ENCODE results near the gene CEMIP. TPM values are rescaled to one million over a fixed set of nuclear protein-coding genes. Genes with fewer than 3 reads are reported as not detected.
A peak's percentile ranks its signal among the peaks of the same experiment; 100 is the strongest.

CEMIP gene
- total RNA-seq, 6 donors from 2014 or later, result 0.59 to 38.8 (median 5.7) TPM

GRCh38 chr15:80967451-80967850 is 188.3 kb downstream of the CEMIP start:
- peaks cover 0 to 8% (median 0%) of the 10 kb centered on the region in 4 donors for H3K4me1 ChIP-seq
- WGBS, 2 donors, result 80 to 85% methylated on average over 3 of the region's 3 CpGs
- no peak for DNase-seq
- peaks cover 0 to 24% (median 7%) of the 10 kb centered on the region in 4 donors for H3K36me3 ChIP-seq
- H3K9me3 ChIP-seq, result no peaks in the 10 kb centered on the region
- H3K4me3 ChIP-seq, result no peak overlapping the region
- no peak for ATAC-seq (ENCODE audit: low FRiP score in 2 of 2)
- TF ChIP-seq EP300 (IDR thresholded peaks at IDR 0.05) (no peak), POLR2AphosphoS5 (IDR thresholded peaks at IDR 0.05) (no peak), POLR2A (IDR thresholded peaks at IDR 0.05) (no peak)
- TF ChIP-seq, protein P1, sequence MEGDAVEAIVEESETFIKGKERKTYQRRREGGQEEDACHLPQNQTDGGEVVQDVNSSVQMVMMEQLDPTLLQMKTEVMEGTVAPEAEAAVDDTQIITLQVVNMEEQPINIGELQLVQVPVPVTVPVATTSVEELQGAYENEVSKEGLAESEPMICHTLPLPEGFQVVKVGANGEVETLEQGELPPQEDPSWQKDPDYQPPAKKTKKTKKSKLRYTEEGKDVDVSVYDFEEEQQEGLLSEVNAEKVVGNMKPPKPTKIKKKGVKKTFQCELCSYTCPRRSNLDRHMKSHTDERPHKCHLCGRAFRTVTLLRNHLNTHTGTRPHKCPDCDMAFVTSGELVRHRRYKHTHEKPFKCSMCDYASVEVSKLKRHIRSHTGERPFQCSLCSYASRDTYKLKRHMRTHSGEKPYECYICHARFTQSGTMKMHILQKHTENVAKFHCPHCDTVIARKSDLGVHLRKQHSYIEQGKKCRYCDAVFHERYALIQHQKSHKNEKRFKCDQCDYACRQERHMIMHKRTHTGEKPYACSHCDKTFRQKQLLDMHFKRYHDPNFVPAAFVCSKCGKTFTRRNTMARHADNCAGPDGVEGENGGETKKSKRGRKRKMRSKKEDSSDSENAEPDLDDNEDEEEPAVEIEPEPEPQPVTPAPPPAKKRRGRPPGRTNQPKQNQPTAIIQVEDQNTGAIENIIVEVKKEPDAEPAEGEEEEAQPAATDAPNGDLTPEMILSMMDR (IDR thresholded peaks at IDR 0.05), result no peak
- H3K27ac ChIP-seq, result no peak overlapping the region
- no peaks in the 10 kb centered on the region for H3K27me3 ChIP-seq

- no peaks in the 10 kb centered on the region for H3K9me3 ChIP-seq
- ATAC-seq (ENCODE audit: low FRiP score in 2 of 2), result no peak
- H3K27me3 ChIP-seq, result no peaks in the 10 kb centered on the region
- WGBS, 2 donors, result 96 to 100% methylated on average over 3 to 4 of the region's 4 CpGs
- H3K4me1 ChIP-seq, result peaks cover 0 to 8% (median 0%) of the 10 kb centered on the region in 4 donors
- DNase-seq, result no peak
- H3K27ac ChIP-seq, result no peak overlapping the region
- H3K36me3 ChIP-seq, result peaks cover 0 to 24% (median 8%) of the 10 kb centered on the region in 4 donors
- TF ChIP-seq POLR2A (IDR thresholded peaks at IDR 0.05), result no peak
- H3K4me3 ChIP-seq, result no peak overlapping the region
Observed at GRCh38 chr15:80967991-80968510, 188.9 kb downstream of the CEMIP start.

GRCh38 chr15:80969316-80969715 is 190.1 kb downstream of the CEMIP start:
- Histone ChIP-seq H3K9me3 (no peaks in the 10 kb centered on the region), H3K4me3 (no peak overlapping the region), H3K27me3 (no peaks in the 10 kb centered on the region), H3K36me3 (peaks cover 0 to 24% (median 8%) of the 10 kb centered on the region in 4 donors), H3K27ac (no peak overlapping the region), H3K4me1 (peaks cover 0 to 8% (median 5%) of the 10 kb centered on the region in 4 donors)
- WGBS, 2 donors, result 86 to 93% methylated on average over 7 of the region's 7 CpGs
- TF ChIP-seq, protein P1 (IDR thresholded peaks at IDR 0.05), result no peak
- TF ChIP-seq POLR2A (IDR thresholded peaks at IDR 0.05) (no peak), EP300 (IDR thresholded peaks at IDR 0.05) (no peak), POLR2AphosphoS5 (IDR thresholded peaks at IDR 0.05) (no peak)
- ATAC-seq (ENCODE audit: low FRiP score in 2 of 2) (no peak), DNase-seq (no peak)

DNA sequence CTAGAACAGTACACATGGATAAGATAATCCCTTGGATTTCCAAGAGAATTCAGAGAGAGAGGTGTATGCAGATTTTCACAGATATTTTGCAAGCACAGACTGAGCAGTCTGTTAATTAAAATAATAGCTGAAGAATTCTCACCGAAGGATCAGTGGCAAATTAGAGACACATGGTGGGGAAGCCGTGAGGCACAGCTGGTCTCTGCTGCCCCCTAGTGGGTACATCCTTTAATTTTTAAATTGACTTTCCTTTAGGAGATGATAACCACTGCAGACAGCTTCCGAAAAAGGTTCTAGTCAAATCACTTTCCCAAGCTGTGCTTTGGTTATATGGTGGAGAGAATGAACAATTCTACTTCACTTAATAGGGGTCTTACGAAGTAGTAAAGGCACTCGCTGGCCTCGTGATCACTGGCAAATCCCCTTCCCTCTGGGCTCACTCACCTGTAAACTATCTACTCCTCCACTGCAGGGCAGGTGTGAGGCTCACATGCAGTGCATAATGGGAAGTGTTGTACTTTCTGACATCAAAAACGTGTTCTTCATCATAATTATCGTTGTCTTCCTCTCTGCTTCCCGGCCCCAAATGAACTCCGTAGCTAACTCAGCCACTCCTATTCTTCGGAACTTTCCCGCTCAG is 191.0 kb downstream of the CEMIP start:
- ATAC-seq (ENCODE audit: low FRiP score in 2 of 2) (peak; percentile 67 to 83), DNase-seq (peak in 1 of 2 donors; percentile 41)
- Histone ChIP-seq H3K9me3 (no peaks in the 10 kb centered on the region), H3K4me3 (no peak overlapping the region), H3K27ac (no peak overlapping the region), H3K4me1 (peaks cover 0 to 8% (median 5%) of the 10 kb centered on the region in 4 donors), H3K36me3 (peaks cover 0 to 24% (median 8%) of the 10 kb centered on the region in 4 donors), H3K27me3 (no peaks in the 10 kb centered on the region)
- WGBS, 2 donors, result 61 to 63% methylated on average over 12 of the region's 12 CpGs
- TF ChIP-seq, protein P1 (IDR thresholded peaks at IDR 0.05), result peak; percentile 53 to 75 (median 70)
- TF ChIP-seq EP300 (IDR thresholded peaks at IDR 0.05), result no peak

DNA sequence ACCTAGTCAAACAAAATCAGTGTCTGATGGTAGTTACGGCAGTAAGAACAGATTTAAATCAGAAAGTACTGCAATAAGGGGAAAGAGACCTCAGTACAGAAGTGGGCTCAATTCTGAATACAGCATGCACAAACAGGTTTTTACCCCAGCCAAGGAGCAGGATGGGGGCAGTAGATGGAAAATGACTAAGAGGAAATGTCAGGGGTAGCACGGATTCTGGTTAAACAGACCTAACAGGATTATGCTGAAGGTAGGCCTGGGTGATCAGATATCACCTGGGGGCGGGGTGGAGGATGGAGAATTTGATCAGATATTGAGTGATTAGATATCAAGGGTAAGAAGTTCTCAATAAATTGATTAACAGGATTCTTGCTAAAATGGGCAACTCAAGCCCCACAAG is 191.5 kb downstream of the CEMIP start:
- no peak for TF ChIP-seq POLR2AphosphoS5 (IDR thresholded peaks at IDR 0.05)
- no peak for TF ChIP-seq EP300 (IDR thresholded peaks at IDR 0.05)
- no peak for TF ChIP-seq POLR2A (IDR thresholded peaks at IDR 0.05)
- TF ChIP-seq, protein P1 (IDR thresholded peaks at IDR 0.05), result no peak
- WGBS, 2 donors, result 73 to 80% methylated on average over 3 of the region's 3 CpGs

More for the DNA sequence above, 191.5 kb downstream of the CEMIP start:
- DNase-seq (no peak), ATAC-seq (ENCODE audit: low FRiP score in 2 of 2) (no peak)
- Histone ChIP-seq H3K4me1 (peaks cover 0 to 8% (median 5%) of the 10 kb centered on the region in 4 donors), H3K4me3 (no peak overlapping the region), H3K36me3 (peaks cover 0 to 24% (median 8%) of the 10 kb centered on the region in 4 donors), H3K27me3 (no peaks in the 10 kb centered on the region), H3K9me3 (no peaks in the 10 kb centered on the region), H3K27ac (no peak overlapping the region)
